NCI-H1436 (cell line): ENCODE measurements around the gene RBFOX1.

Experiments
- DNase-seq: peaks from one replicate; lab custom pipeline; 2025; lab: John Stamatoyannopoulos, UW

Gene RBFOX1

DNA sequence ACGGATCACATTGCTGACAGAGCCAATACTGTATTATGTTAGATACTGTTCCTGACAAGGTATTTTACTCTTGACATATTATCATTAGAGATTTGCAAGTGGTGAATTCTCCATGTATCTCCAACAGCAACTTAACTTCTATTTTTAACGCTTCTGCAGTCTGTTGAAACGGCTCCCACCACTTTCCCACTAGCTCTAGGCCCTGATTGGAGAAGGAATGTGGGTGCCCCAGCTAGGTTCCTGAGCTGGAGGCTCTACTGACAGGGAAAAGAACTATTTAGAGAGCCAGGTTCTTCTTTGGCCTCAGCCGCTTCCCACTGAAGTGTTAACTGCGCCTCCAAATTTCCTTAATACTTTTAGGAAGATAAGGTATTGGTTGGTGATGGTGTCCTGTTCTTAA is 191.8 kb downstream of the RBFOX1 start:
- no peak for DNase-seq

DNA sequence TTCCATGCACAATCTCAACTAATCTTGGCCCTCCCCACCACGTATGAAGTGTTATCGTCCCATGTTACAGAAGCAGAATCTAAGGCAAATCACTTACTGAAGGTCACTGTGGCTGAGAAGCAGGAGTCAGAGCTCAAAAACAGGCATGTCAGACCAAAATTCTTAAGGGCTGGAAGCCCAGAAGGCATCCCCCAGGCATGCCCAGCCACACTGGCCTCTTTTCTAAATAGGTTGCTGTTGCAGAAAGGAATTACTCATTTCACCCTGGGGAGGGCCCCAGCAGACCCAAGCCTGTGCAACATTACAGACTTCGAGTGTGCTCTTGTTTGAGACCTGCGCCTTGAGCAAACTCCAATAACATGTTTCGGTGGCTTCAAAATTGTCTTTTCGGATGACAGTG is 194.1 kb downstream of the RBFOX1 start:
- no peak for DNase-seq

DNA sequence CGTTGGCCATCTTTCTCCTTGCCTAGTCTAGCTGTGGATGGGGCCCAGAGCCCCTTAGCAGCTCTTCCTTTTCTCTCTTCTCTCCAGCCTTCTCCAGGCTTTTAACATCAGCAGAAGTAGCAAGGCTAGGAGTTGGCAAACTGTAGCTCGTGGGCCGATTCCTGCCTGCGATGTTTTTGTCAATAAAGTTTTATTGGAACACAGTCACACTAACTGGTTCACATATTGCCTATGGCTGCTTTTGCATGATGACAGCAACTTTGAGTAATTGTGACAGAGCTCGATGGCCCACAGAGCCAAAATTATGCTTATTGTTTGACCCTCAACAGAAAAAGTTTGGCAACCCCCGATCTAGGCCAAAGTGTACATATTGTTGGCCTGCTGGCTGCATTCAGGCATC is 199.9 kb downstream of the RBFOX1 start:
- DNase-seq: no peak

DNA sequence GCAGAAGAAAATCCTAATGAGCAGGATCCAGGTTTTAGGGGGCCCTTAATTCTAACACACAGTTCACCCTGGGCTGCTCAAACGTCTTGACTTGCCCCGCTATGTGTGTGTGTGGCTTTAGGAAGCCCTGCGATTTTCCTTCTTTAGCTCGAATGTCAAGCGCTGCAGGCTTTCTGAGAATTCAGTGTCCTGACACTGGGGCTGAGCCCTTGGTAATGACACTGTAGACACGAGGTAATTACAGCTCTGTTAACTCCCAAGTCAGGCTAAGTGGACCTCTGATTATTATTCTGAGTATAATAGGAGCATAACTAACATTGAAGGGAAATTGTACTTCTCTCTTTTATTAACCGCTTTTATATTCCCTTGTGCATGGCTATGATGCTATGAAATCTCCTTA is 202.1 kb downstream of the RBFOX1 start:
- DNase-seq: no peak

DNA sequence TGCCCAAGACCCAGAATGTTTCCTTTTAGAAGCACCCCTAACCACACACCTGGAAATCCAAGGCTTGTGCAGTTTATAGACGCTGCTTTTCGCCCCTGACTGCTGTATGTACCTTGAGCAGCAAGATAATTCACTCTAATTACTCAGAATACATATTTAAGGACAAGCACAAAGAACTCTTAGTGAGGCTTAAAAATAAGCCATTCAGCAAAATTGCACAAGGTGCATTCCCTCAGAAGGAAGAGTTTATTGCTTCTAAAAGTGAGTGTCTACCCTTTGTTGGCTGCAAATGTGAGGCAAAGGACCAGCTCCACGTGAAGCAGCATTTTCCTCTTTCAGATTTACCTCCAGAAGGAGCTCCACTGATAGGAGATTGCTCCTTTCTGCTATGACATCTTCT is 208.4 kb downstream of the RBFOX1 start:
- no peak for DNase-seq

DNA sequence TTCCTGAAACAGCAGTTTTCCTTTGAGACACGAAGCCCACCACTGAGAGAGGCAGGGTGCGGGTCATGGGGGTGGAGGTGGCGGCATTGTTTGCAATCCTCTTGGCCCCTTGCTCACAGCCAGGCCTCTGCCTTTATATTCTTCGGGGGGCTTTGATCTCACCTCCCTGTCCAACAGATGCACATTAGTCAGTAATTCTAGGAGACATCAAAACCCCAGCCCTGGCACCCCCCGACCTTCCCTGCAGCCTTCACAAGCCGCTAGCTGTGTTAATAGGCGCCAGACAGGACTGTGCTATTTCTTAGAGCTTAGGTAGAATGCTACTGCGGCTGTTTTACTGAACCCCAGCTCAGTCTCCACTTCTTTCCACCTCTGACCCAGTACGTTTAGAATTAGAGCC is 212.6 kb downstream of the RBFOX1 start:
- DNase-seq: no peak

DNA sequence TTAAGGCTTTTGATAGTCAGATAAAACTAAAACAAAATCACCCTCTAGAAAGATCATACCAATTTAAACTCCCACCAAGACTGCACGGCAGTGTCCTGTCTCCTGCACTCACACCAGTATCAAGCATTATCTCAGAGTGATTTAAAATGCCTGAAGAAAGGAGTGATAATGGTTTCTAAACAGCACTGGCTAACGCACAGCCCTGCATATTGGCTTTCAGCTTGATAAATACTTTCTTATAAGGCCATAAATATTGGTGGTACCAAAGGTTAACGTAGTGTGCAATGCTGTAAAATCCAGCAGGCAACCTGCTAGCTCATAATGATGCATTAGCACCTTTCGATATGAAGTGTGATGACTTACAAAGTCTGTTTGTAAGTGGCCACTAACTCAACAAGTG is 214.3 kb downstream of the RBFOX1 start:
- no peak for DNase-seq

DNA sequence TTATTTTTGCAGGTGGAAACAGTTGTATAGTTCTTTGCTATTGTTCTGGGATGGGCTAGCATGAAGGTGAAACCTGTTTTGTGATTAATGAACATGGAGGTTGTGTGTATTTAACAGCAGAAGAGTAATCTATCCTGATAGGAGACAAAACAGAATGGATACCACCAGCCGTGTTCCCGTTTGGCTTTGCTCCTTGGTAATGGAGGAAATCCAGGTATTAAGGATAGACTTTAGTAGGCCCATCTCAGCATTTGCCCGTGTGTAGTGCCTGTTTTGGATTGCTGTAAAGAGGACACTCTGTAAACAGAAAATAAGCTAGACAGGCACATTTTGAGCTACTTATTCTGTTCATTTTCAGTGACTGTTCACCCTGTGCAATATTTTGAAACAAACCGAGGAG is 215.1 kb downstream of the RBFOX1 start:
- no peak for DNase-seq

DNA sequence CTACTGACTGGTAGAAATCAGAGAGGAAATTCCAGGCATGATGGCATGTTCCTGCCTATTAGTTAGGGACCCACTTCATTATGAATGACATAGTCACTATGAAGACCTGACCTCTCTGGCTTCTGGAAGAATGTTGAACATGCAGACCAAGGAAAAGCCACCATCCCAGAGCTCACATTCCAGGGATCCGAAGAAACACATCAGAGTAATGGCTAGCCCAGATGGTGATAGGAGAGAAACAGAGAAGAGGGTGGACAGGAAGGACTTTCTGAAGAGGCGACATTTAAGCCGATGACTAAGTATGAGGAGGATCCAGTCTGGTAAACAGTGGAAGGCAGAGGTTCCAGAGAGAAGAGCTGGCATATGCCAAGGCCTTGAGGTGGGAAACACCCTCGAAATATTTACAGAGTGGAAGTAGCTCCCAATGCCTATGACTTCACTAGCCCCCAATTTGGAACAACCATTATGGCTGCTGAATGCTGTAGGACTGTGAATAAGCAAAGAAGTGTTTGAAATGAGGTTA is 216.2 kb downstream of the RBFOX1 start:
- no peak for DNase-seq

DNA sequence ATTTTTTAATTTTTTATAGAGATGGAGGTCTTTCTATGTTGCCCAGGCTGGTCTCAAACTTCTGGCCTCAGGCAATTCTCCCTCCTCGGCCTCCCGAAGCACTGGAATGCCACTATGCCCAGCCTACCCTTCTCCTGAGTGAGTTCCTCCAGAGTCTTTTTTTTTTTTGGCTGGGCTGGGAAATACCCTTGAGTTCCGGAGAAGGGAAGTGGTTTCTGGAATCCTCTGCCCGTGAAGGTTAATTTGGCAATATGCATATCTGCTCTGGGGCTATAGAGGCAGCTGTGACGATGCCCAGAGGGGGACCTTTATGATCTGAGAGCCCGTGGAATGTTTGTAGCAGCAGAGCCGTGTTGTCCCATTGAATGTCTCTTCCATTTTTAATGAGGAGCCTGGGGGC is 217.5 kb downstream of the RBFOX1 start:
- DNase-seq: no peak

DNA sequence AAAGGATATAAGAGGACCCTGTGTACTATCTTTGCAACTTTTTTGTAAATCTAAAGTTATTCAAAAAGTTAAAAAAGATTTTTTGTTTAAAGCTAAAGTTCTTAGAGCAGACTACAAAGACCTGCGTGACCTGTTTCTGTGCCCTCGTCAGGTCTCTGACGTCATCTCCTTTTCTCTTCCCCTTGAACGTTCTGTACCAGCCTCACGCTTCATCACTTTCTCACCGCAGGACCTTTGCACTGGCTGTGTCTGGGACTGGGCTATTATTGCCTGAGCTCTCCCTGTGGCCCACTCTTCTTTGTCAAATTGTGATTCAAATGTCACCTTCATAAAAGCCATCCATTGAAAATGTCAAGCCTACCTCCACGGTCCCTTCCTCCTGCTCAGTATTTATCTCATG is 222.8 kb downstream of the RBFOX1 start:
- no peak for DNase-seq

DNA sequence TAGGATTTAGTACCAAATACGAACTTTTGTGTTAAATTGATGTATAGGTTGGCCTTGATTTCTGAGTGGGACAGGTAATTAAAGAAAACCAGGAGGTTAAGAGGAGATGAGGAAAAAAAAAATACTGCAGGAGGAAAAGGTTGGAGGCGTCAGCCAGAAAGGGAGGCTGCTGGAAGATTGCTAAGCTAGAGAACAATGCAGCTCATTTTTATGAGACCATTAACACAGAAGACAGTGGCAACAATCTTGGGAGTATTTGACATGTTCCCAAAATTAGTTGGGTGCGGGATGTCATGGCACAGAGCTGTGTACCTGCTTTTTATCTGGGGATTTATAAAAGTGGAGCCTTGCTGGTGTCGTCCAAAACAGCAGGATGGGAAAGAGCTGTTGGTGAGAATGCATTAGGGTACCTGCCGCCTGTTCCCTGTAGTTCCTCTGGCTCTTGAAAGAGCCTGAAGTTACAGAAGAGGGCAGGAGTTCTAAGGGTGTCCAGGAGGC is 229.3 kb downstream of the RBFOX1 start:
- DNase-seq: no peak

DNA sequence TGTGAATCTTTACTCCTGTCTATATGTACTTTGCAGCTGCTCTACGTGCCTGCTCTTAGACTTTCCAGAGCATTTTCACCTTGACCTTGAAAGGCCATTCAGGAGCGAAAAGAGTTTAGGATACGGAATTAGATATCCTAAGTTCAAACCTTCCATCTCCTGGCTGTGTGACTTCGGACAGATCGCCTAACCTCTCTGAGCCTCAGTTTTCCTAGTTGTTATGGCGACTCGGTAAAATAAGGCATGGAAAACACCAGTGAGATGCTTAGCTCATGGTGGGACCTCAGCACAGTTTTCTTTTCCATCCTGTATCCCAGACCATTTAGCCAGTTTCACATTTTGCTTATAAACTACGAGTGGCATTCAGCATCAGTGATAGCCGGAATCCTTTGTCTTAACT is 233.7 kb downstream of the RBFOX1 start:
- no peak for DNase-seq

DNA sequence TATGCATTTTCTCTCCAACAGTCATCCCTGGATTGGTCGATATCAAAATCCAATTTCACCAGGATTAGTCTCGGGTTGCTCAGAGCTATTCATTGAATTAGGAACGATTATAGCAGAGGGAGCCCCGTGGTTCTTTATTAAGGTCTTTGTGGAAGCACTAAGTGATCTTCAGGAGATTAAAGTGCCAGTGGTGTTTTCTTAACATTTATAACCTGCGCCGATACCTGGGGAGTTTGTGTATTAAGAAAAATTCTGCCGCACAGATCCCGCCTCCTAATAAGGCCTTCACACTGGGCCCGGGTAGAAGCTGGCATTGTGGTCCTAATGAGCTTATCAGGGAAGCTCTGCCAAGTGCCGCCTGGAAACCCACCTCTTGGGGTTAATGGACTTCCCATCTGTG is 238.7 kb downstream of the RBFOX1 start:
- DNase-seq: no peak

DNA sequence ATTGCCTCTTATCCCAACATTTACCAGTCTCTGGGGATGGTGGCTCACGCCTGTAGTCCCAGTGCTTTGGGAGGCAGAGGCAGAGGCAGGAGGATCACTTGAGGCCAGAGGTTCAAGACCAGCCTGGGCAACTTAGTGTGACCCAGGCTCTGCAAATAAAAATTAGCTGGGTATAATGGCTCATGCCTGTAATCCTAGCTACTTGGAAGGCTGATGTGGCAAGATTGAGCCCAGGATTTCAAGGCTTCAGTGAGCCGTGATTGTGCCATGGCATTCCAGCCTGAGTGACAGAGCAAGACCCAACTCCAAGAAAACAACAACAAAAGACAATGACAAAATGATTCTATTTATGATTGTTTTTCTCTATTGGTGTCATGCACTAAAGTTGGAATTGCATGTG is 244.9 kb downstream of the RBFOX1 start:
- no peak for DNase-seq

DNA sequence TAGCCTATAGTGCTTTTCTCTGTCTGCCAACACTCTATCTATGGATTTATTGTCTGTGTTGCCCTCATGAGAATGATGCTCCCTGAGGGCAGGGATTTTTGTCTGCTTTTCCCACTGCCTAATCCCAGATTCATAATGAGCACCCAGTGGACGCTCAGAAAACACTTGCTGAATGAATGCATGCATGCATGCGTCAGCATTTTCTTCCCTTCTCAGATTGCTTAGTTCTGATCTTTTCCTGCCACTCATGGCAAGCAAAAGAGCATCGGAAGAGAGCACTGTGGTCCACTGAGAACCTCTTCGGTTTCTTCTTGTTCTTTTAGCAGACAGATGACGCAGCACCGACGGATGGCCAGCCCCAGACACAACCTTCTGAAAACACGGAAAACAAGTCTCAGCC is 246.8 kb downstream of the RBFOX1 start:
- DNase-seq: no peak

DNA sequence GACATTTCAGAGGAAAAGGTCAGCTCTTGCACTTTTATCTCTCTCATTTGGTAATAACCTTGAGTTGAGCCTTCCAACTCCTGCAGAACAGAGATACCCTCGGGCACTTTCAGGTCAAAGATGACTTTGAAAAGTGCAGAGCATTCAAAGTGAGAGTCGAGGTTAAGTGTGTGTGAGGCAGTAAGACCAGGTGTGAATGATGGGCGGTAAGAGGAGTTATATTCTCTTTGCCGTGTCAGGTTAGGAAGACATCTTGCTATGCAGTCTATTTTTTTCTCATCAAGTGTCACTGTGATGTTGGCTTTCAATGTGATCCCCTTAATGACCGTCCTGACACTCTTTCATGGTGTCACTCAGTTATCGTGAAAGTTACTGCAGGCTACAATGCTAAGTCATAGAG is 248.5 kb downstream of the RBFOX1 start:
- DNase-seq: no peak

DNA sequence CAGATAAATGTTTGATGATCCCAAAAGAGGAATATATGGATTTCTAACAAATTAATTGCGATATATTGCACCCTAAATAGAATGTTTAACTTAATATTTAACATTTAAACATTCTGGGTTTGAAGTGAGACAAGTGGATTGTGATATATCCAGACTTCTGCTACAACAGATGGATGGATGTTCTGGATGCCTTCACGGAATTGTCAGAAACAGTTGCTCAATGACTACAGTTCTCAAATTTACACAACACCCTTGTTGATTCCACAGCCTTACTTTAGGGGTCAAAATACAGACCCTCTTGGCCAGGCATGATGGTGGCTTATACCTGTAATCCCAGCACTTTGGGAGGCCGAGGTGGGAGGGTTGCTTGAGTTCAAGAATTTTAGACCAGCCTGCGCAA is 250.8 kb downstream of the RBFOX1 start:
- DNase-seq: no peak

DNA sequence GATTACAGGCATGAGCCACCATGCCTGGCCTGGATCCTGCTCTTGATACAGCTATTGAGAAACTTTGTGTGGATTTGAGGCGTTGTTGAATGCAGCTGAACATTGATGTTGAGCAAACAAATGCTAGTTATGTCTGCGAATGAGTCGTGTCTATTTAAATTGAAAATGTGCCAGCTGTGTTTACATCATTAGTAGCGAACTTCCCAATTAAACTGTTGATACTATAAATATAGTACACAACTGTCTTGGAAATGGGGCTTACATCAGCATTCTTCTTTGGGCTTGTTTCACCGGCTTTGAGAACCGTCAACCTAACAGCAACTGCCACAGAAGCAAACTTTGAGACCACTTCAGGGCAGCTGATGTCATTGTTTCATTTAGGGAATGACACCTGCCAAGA is 251.9 kb downstream of the RBFOX1 start:
- no peak for DNase-seq

DNA sequence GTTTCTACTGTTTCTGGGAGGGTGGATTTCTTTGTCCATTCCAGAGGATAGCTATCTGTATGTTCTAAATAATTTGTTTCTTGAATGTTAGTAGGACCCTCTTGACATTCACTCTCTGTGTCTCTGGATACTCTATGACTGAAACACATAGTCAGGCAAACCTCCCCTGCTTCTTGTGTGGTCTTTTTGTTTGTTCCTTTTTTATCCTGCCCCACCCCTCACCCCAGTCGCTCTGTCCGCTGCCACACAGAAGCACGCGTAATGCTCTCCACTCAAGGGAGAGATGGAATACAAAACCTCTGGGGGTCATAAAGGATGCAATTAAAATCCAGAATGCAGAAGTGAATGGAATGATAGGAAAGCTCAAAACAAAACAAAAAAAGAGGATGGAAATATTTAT is 253.1 kb downstream of the RBFOX1 start:
- DNase-seq: no peak

DNA sequence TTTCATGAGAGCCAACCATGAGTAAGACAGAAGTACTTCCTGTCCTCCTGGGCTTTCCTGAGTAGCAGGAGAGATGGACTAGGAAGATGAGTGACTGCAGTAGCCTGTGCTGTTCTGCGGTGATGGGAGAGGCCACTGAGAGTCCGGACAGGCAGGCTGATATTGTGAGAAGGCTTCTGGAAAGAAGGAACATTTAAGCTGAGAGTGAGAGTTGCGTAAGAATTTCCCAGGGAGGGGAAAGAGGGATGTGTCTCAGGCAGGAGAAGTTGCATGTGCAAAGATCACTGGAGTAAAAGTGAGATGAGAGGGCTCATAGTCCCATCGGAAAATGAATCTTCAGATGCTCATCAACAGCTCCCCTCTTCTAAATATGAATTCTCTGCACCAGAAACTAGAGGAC is 258.3 kb downstream of the RBFOX1 start:
- DNase-seq: no peak

DNA sequence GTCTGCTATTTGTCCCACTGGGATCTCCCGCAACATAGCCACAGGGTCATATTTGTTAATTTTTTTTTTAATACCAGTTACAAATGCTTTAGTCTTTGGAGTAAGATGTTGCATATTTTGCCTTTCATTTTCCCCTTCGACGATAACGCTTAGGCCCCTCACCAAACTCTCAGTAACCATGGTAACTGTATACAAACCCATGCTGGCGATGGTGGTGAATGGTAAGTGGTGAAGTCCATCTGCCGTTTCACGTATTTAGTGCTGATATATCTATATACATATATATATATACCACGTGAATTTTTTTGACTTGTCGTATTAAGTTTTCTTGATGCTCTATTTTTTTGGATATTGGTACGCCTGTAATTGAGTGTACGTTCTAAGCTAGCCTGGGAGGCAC is 263.7 kb downstream of the RBFOX1 start:
- no peak for DNase-seq

DNA sequence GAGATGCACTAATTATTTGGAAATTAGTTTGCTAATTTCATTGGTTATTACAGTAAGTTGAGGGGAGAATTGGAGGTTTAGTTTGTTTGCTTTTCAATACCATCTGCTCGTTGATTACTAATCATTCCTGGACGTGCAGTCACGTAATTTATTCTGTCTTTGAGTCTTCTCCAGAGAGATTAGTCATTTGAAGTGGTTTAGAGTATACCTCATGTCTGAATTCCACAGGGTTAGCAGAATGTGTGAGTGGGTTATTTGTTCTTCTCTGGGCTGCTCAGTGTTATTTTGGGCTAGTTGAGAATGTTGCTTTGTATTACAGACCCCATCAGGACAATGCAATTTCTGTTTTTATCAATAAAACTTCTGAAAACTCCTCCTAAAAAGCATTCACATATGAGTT is 265.0 kb downstream of the RBFOX1 start:
- DNase-seq: no peak

DNA sequence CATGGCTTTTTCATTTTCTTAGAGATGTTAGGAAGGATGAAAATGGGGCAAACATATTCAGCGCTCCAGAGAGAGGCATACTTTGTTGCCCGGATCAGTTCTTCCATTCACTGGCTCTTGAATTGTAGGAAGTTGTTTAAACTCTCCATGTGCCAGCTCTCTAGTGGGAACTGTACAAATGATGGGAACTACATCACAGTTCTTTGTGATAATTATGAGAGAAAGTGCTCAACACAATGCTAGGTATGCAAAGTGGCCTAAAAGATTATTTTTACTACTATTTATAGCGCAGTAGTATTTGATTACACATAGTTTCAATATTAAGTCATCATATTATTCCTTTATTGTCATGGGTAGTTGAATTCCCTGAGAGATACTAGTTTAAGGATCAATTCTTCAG is 268.5 kb downstream of the RBFOX1 start:
- DNase-seq: no peak
